ENCODE results near the gene FBXL17.

Gene FBXL17

DNA sequence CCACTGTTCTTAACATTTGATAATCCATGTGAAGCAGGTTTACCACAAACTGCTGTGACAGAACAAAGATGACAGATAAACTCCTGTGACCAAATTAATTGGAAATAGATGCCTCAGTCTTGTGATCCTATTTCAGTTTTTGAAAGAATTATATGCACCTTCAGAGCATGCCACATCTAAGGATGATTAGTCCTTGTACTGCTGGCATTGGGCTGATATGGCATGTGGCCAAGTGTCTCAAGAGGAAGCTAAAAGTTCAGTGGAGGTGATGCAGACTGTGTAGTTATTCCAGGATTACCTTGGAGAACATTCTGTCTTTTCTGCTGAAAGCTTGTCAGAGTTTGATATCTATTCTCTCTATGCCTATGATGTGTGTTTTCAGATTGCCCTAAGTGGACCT is 396.8 kb downstream of the FBXL17 start:
- no peaks in the 10 kb centered on the region for H3K4me1 ChIP-seq (ENCODE audit: control insufficient read depth in 2 of 2, insufficient read depth in 1 of 2, low read depth in 1 of 2, low read length in 2 of 2)
- no peak overlapping the region for H2BK5ac ChIP-seq (ENCODE audit: low read length)
- H3K18ac ChIP-seq (ENCODE audit: low read length): no peak overlapping the region
- no peaks in the 10 kb centered on the region for H3K9me3 ChIP-seq (replicated peaks in 1 of 2; ENCODE audit: control insufficient read depth in 2 of 2, insufficient read depth in 1 of 2, low read depth in 1 of 2, low read length in 2 of 2)
- H3K4me2 ChIP-seq (ENCODE audit: insufficient read depth, low read length, poor library complexity, severe bottlenecking): no peak overlapping the region
- no peak overlapping the region for H3K27ac ChIP-seq (replicated peaks; ENCODE audit: low read length)
- H3K4me3 ChIP-seq (ENCODE audit: low read length in 2 of 2): no peak overlapping the region
- no peaks in the 10 kb centered on the region for H3K79me1 ChIP-seq (ENCODE audit: low read depth, low read length)
- no peak overlapping the region for H3K4ac ChIP-seq (ENCODE audit: low read length)
- no peak overlapping the region for H2AK5ac ChIP-seq (ENCODE audit: low read depth, low read length)
- H3K9ac ChIP-seq (ENCODE audit: low read depth, low read length, poor library complexity): no peak overlapping the region
- no peak overlapping the region for H4K91ac ChIP-seq (ENCODE audit: low read depth, low read length, poor library complexity)
- no peak overlapping the region for H2BK120ac ChIP-seq (ENCODE audit: low read depth, low read length)
- no peak overlapping the region for H3K23ac ChIP-seq (ENCODE audit: low read depth, low read length, poor library complexity)
- no peaks in the 10 kb centered on the region for H3K36me3 ChIP-seq (replicated peaks in 1 of 2; ENCODE audit: control insufficient read depth in 2 of 2, insufficient read depth in 2 of 2, low read length in 2 of 2)
- no peak overlapping the region for H2BK12ac ChIP-seq (ENCODE audit: low read length)
- H4K8ac ChIP-seq (ENCODE audit: low read depth, low read length): no peak overlapping the region
- no peak for DNase-seq (ENCODE audit: low spot score)
- H3K27me3 ChIP-seq (ENCODE audit: control insufficient read depth in 3 of 3, insufficient read depth in 3 of 3, low read depth in 1 of 3, low read length in 3 of 3): no peaks in the 10 kb centered on the region
- no peak overlapping the region for H3K14ac ChIP-seq (ENCODE audit: low read length)
- no peak overlapping the region for H2AFZ ChIP-seq (ENCODE audit: low read length)
- H2BK15ac ChIP-seq (ENCODE audit: low read length): no peak overlapping the region

DNA sequence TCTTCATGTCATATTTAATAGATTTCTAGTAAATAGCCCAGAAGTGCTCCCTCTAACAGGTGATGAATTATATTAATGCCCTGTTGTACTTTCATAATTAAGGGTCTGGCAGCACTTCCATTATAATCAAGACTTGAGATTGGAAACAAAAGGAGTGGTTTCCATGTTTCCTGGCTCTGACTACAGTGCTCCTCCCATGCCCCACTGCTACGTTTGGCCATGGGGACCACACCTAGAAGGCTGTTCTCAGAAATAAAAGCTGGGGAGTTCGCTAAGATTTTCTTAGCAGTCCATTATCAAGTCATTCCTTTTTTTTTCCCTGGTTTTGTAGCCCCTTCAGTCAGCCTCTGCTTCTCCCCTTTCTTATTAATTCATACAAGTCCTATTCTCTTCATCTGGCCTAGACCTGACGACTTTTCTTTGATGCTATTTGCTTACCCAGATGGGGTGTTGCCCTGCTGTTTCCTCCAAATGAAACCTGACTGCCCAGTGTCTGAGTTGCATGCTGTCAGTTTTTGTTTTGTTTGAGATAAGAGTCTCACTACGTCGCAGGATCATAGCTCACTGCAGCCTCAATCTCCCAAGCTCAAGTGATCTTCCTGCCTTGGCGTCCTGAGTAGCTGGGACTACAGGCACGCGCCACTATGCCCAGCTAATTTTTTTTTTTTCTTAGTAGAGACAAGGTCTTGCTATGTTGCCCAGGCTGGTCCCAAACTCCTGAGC is 399.0 kb downstream of the FBXL17 start:
- Histone ChIP-seq H3K14ac (ENCODE audit: low read length) (no peak overlapping the region), H2BK12ac (ENCODE audit: low read length) (no peak overlapping the region), H3K4me2 (ENCODE audit: insufficient read depth, low read length, poor library complexity, severe bottlenecking) (no peak overlapping the region), H3K27ac (replicated peaks; ENCODE audit: low read length) (no peak overlapping the region), H3K4me1 (ENCODE audit: control insufficient read depth in 2 of 2, insufficient read depth in 1 of 2, low read depth in 1 of 2, low read length in 2 of 2) (peaks cover 0 to 6% of the 10 kb centered on the region in 2 donors), H3K79me1 (ENCODE audit: low read depth, low read length) (no peaks in the 10 kb centered on the region), H4K91ac (ENCODE audit: low read depth, low read length, poor library complexity) (no peak overlapping the region), H3K36me3 (replicated peaks in 1 of 2; ENCODE audit: control insufficient read depth in 2 of 2, insufficient read depth in 2 of 2, low read length in 2 of 2) (no peaks in the 10 kb centered on the region), H3K4me3 (ENCODE audit: low read length in 2 of 2) (no peak overlapping the region), H4K8ac (ENCODE audit: low read depth, low read length) (no peak overlapping the region), H2AFZ (ENCODE audit: low read length) (no peak overlapping the region), H2BK15ac (ENCODE audit: low read length) (no peak overlapping the region), H2BK120ac (ENCODE audit: low read depth, low read length) (no peak overlapping the region), H2BK5ac (ENCODE audit: low read length) (no peak overlapping the region), H3K9ac (ENCODE audit: low read depth, low read length, poor library complexity) (no peak overlapping the region), H3K23ac (ENCODE audit: low read depth, low read length, poor library complexity) (no peak overlapping the region), H3K4ac (ENCODE audit: low read length) (no peak overlapping the region), H3K9me3 (replicated peaks in 1 of 2; ENCODE audit: control insufficient read depth in 2 of 2, insufficient read depth in 1 of 2, low read depth in 1 of 2, low read length in 2 of 2) (no peaks in the 10 kb centered on the region), H3K27me3 (ENCODE audit: control insufficient read depth in 3 of 3, insufficient read depth in 3 of 3, low read depth in 1 of 3, low read length in 3 of 3) (no peaks in the 10 kb centered on the region), H2AK5ac (ENCODE audit: low read depth, low read length) (no peak overlapping the region), H3K18ac (ENCODE audit: low read length) (no peak overlapping the region)
- no CpG with 5 or more reads among the region's 8 CpGs for WGBS, 2 donors (ENCODE audit: extremely low coverage in 2 of 2, insufficient read length in 2 of 2, insufficient replicate concordance in 1 of 2)
- no peak for DNase-seq (ENCODE audit: low spot score)

DNA sequence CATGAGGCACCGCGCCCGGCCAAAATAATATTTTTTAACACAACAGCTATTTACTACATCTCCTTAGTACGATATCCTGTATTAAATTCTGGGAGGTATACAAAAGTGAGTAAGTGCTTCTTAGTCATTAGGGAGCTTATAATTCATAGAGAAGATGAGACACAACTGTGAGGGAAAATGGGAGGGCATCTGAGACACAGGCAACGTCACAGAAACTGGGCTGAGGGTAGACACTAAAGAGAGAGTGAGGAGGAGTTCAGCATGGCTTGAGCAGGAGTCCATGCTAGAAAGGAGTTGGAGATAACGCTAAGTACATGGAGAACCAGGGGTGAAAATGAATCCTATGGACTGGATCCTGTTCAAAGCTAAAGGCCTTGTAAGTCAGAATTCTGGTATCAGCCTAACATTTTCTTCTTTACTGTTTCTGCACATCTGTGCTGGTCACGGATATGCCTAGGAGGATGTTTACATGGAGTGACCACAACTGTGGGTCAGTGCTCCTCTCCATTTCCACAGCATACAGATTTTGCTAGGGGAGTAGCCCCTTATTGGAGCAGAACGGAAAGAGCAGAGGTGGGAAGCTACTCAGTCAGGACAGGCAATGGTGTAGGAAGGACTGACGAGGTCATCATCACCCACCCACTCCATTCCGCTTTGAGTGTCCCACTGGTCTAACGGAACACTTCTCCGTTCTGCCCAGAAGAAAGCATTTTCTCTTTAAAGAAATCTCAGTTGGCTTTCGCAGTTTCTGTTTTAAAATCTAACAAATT is 400.8 kb downstream of the FBXL17 start:
- Histone ChIP-seq H3K27me3 (ENCODE audit: control insufficient read depth in 3 of 3, insufficient read depth in 3 of 3, low read depth in 1 of 3, low read length in 3 of 3) (no peaks in the 10 kb centered on the region), H2BK15ac (ENCODE audit: low read length) (no peak overlapping the region), H2BK120ac (ENCODE audit: low read depth, low read length) (no peak overlapping the region), H2AFZ (ENCODE audit: low read length) (no peak overlapping the region), H2BK12ac (ENCODE audit: low read length) (no peak overlapping the region), H3K27ac (replicated peaks; ENCODE audit: low read length) (no peak overlapping the region), H3K4me1 (ENCODE audit: control insufficient read depth in 2 of 2, insufficient read depth in 1 of 2, low read depth in 1 of 2, low read length in 2 of 2) (peaks cover 0 to 7% of the 10 kb centered on the region in 2 donors), H3K23ac (ENCODE audit: low read depth, low read length, poor library complexity) (no peak overlapping the region), H2BK5ac (ENCODE audit: low read length) (no peak overlapping the region), H2AK5ac (ENCODE audit: low read depth, low read length) (no peak overlapping the region), H3K4me2 (ENCODE audit: insufficient read depth, low read length, poor library complexity, severe bottlenecking) (no peak overlapping the region), H3K4ac (ENCODE audit: low read length) (no peak overlapping the region), H3K4me3 (ENCODE audit: low read length in 2 of 2) (no peak overlapping the region), H3K14ac (ENCODE audit: low read length) (no peak overlapping the region), H4K8ac (ENCODE audit: low read depth, low read length) (no peak overlapping the region), H3K9ac (ENCODE audit: low read depth, low read length, poor library complexity) (no peak overlapping the region), H3K9me3 (replicated peaks in 1 of 2; ENCODE audit: control insufficient read depth in 2 of 2, insufficient read depth in 1 of 2, low read depth in 1 of 2, low read length in 2 of 2) (no peaks in the 10 kb centered on the region), H3K18ac (ENCODE audit: low read length) (no peak overlapping the region), H4K91ac (ENCODE audit: low read depth, low read length, poor library complexity) (no peak overlapping the region), H3K36me3 (replicated peaks in 1 of 2; ENCODE audit: control insufficient read depth in 2 of 2, insufficient read depth in 2 of 2, low read length in 2 of 2) (no peaks in the 10 kb centered on the region), H3K79me1 (ENCODE audit: low read depth, low read length) (no peaks in the 10 kb centered on the region)
- no peak for DNase-seq (ENCODE audit: low spot score)
- WGBS, 2 donors (ENCODE audit: extremely low coverage in 2 of 2, insufficient read length in 2 of 2, insufficient replicate concordance in 1 of 2): no CpG with 5 or more reads among the region's 13 CpGs

DNA sequence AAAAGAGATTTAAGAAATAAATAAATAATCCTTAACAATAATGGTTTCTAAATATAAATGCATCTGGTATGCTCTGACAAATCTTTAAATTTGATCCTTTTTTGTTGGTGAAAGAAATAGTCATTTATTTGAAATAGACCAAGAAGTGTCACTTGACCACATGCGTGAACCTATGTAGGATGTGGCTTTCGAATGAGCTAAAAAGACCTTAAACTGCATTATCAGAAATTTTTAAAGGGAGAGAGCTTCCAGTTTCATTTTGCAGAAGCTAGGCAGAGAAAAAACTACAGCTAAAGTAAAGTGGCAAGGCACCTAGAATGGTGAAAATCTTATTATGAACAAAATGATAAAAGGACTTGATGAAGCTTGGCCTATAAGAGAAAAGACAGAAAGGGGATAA is 402.0 kb downstream of the FBXL17 start:
- Histone ChIP-seq H3K14ac (ENCODE audit: low read length) (no peak overlapping the region), H3K4me3 (ENCODE audit: low read length in 2 of 2) (no peak overlapping the region), H3K23ac (ENCODE audit: low read depth, low read length, poor library complexity) (no peak overlapping the region), H2BK12ac (ENCODE audit: low read length) (no peak overlapping the region), H3K18ac (ENCODE audit: low read length) (no peak overlapping the region), H3K4me1 (ENCODE audit: control insufficient read depth in 2 of 2, insufficient read depth in 1 of 2, low read depth in 1 of 2, low read length in 2 of 2) (peaks cover 0 to 7% of the 10 kb centered on the region in 2 donors), H3K27ac (replicated peaks; ENCODE audit: low read length) (no peak overlapping the region), H3K36me3 (replicated peaks in 1 of 2; ENCODE audit: control insufficient read depth in 2 of 2, insufficient read depth in 2 of 2, low read length in 2 of 2) (no peaks in the 10 kb centered on the region), H2BK15ac (ENCODE audit: low read length) (no peak overlapping the region), H4K91ac (ENCODE audit: low read depth, low read length, poor library complexity) (no peak overlapping the region), H2AFZ (ENCODE audit: low read length) (no peak overlapping the region), H3K9me3 (replicated peaks in 1 of 2; ENCODE audit: control insufficient read depth in 2 of 2, insufficient read depth in 1 of 2, low read depth in 1 of 2, low read length in 2 of 2) (no peaks in the 10 kb centered on the region), H2AK5ac (ENCODE audit: low read depth, low read length) (no peak overlapping the region), H4K8ac (ENCODE audit: low read depth, low read length) (no peak overlapping the region), H2BK120ac (ENCODE audit: low read depth, low read length) (no peak overlapping the region), H2BK5ac (ENCODE audit: low read length) (no peak overlapping the region), H3K9ac (ENCODE audit: low read depth, low read length, poor library complexity) (no peak overlapping the region), H3K4ac (ENCODE audit: low read length) (no peak overlapping the region), H3K4me2 (ENCODE audit: insufficient read depth, low read length, poor library complexity, severe bottlenecking) (no peak overlapping the region), H3K27me3 (ENCODE audit: control insufficient read depth in 3 of 3, insufficient read depth in 3 of 3, low read depth in 1 of 3, low read length in 3 of 3) (no peaks in the 10 kb centered on the region), H3K79me1 (ENCODE audit: low read depth, low read length) (no peaks in the 10 kb centered on the region)
- DNase-seq (ENCODE audit: low spot score): no peak
- no CpG with 5 or more reads among the region's 2 CpGs for WGBS, 2 donors (ENCODE audit: extremely low coverage in 2 of 2, insufficient read length in 2 of 2, insufficient replicate concordance in 1 of 2)
